ENCODE data around the gene PTPRG. TPM values are rescaled to one million over a fixed set of nuclear protein-coding genes. Genes with fewer than 3 reads are reported as not detected.

The PTPRG gene
- total RNA-seq, 2 donors from 2014 or later, result 76.5 to 108 TPM

DNA sequence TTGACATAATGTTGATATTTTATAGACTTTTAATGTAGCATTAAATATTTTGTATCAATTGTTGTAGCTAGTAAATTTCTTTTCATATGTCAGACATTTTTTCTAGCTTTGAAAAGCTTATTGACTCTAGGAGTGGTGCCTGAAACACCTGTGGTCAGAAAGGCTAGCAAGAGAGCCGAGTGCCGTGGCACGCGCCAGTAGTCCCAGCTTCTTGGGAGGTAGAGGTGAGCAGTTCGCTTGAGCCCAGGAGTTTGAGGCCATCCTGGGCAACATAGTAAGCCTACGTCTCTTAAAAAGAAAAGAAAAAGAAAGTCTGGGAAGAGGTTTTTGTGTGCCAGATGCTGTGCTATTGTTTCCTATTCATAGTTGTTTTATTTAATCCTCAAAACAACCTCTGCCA lies 613.8 kb downstream of the PTPRG start:
- peaks cover 4% of the 10 kb centered on the region for H3K4me1 Mint-ChIP-seq
- no peak overlapping the region for H3K9ac ChIP-seq (ENCODE audit: extremely low read depth, low read length, poor library complexity, severe bottlenecking)
- H3K4me1 ChIP-seq (ENCODE audit: control insufficient read depth, insufficient read depth, low read length), result no peaks in the 10 kb centered on the region
- no peak overlapping the region for H3K27ac ChIP-seq (ENCODE audit: low read depth, low read length)
- TF ChIP-seq, protein P1, sequence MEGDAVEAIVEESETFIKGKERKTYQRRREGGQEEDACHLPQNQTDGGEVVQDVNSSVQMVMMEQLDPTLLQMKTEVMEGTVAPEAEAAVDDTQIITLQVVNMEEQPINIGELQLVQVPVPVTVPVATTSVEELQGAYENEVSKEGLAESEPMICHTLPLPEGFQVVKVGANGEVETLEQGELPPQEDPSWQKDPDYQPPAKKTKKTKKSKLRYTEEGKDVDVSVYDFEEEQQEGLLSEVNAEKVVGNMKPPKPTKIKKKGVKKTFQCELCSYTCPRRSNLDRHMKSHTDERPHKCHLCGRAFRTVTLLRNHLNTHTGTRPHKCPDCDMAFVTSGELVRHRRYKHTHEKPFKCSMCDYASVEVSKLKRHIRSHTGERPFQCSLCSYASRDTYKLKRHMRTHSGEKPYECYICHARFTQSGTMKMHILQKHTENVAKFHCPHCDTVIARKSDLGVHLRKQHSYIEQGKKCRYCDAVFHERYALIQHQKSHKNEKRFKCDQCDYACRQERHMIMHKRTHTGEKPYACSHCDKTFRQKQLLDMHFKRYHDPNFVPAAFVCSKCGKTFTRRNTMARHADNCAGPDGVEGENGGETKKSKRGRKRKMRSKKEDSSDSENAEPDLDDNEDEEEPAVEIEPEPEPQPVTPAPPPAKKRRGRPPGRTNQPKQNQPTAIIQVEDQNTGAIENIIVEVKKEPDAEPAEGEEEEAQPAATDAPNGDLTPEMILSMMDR (conservative IDR thresholded peaks at IDR 0.05), result no peak
- H3K9me3 ChIP-seq (ENCODE audit: control insufficient read depth, low read length), result peaks cover 11% of the 10 kb centered on the region
- H3K27me3 ChIP-seq (ENCODE audit: control insufficient read depth, insufficient read depth, low read length, poor library complexity, severe bottlenecking), result no peaks in the 10 kb centered on the region
- no peaks in the 10 kb centered on the region for H3K27me3 Mint-ChIP-seq (ENCODE audit: insufficient read depth)
- H3K9me3 Mint-ChIP-seq, result peaks cover 3% of the 10 kb centered on the region
- H3K4me3 Mint-ChIP-seq, result no peak overlapping the region
- H3K27ac Mint-ChIP-seq, result no peak overlapping the region
- H3K36me3 Mint-ChIP-seq (ENCODE audit: low read depth), result peaks cover 23% of the 10 kb centered on the region
- 80 to 96% methylated on average over 1 to 6 of the region's 6 CpGs for WGBS, 2 experiments (ENCODE audit: insufficient coverage in 1 of 2, insufficient read length in 1 of 2)
- peaks cover 8% of the 10 kb centered on the region for H3K36me3 ChIP-seq (ENCODE audit: control insufficient read depth, insufficient read depth, low read length)
- no peak overlapping the region for H3K4me3 ChIP-seq (ENCODE audit: low read length)
- no peak for DNase-seq

DNA sequence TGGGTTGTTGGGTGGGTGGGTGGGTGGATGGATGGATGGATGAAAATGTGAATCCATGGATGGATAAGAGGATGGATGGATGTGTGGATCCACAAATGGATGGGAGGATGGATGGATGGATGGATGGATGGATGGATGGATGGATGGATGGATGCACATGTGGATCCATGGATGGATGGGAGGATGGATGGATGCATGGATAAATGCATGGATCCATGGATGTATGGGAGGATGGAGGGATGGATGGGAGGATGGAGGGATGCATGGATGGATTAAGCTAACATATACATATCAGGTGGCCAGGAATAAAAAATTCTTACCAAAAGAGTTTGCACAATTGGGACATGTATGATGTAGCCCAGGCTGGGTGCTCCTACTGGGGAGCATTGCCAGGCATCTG lies 616.7 kb downstream of the PTPRG start:
- no peak overlapping the region for H3K4me3 ChIP-seq (ENCODE audit: low read length)
- no peaks in the 10 kb centered on the region for H3K4me1 Mint-ChIP-seq
- H3K4me1 ChIP-seq (ENCODE audit: control insufficient read depth, insufficient read depth, low read length), result no peaks in the 10 kb centered on the region
- no peak overlapping the region for H3K27ac Mint-ChIP-seq
- H3K9me3 ChIP-seq (ENCODE audit: control insufficient read depth, low read length), result no peaks in the 10 kb centered on the region
- H3K4me3 Mint-ChIP-seq, result no peak overlapping the region
- DNase-seq, result no peak
- peaks cover 5% of the 10 kb centered on the region for H3K36me3 Mint-ChIP-seq (ENCODE audit: low read depth)
- H3K27me3 Mint-ChIP-seq (ENCODE audit: insufficient read depth), result no peaks in the 10 kb centered on the region
- H3K9me3 Mint-ChIP-seq, result no peaks in the 10 kb centered on the region
- no peak overlapping the region for H3K9ac ChIP-seq (ENCODE audit: extremely low read depth, low read length, poor library complexity, severe bottlenecking)
- H3K27me3 ChIP-seq (ENCODE audit: control insufficient read depth, insufficient read depth, low read length, poor library complexity, severe bottlenecking), result no peaks in the 10 kb centered on the region
- H3K27ac ChIP-seq (ENCODE audit: low read depth, low read length), result no peak overlapping the region
- H3K36me3 ChIP-seq (ENCODE audit: control insufficient read depth, insufficient read depth, low read length), result peaks cover 4% of the 10 kb centered on the region
- TF ChIP-seq, protein P1 (conservative IDR thresholded peaks at IDR 0.05), result no peak

DNA sequence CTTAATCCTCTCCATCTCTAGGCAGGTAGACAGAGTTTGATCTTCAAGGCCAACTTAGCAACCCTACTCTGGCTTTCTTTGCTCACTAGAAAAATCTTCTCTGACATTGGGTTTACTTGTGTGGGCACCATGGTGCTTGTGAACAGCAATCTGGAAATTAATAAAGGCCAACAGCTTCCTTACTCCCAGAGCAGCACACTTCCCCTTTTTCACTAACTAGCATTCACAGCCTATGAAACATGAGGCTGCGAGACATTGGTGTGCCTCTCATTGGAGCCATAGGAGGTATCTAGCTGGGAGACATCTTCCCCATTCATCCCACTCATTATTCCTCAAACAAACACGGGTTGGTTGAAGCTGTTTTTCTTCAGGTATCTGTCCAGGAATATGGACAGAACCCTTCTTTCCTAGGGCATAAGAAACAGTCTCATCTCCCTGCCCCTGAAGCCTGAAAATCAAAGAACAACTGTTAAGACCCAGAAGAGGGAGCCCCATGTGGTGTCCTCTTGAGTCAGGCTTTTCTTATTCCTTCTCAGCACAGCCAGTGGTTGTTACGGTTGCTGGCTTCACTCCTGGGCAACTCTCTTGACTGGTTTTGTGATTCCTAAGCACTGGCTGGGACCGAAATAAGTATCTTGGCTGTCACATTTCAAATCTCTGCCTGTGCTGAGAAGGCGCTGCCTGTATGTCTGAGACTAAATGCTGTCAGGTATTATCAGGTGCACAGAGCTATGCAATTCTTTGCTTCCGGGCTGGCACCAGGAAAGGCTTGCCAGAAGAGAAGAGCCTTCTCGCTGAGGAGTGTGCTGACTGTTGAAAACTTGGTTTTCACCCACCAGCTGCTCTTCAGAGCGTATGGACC lies 617.6 kb downstream of the PTPRG start:
- Histone ChIP-seq H3K27ac (ENCODE audit: low read depth, low read length) (no peak overlapping the region), H3K4me3 (ENCODE audit: low read length) (no peak overlapping the region), H3K4me1 (ENCODE audit: control insufficient read depth, insufficient read depth, low read length) (peaks cover under 1% of the 10 kb centered on the region), H3K9ac (ENCODE audit: extremely low read depth, low read length, poor library complexity, severe bottlenecking) (no peak overlapping the region), H3K27me3 (ENCODE audit: control insufficient read depth, insufficient read depth, low read length, poor library complexity, severe bottlenecking) (no peaks in the 10 kb centered on the region), H3K36me3 (ENCODE audit: control insufficient read depth, insufficient read depth, low read length) (peaks cover 4% of the 10 kb centered on the region), H3K9me3 (ENCODE audit: control insufficient read depth, low read length) (no peaks in the 10 kb centered on the region)
- Mint-ChIP-seq H3K36me3 (ENCODE audit: low read depth) (peaks cover 2% of the 10 kb centered on the region), H3K9me3 (no peaks in the 10 kb centered on the region), H3K27me3 (ENCODE audit: insufficient read depth) (no peaks in the 10 kb centered on the region), H3K4me3 (no peak overlapping the region), H3K27ac (no peak overlapping the region), H3K4me1 (peaks cover 5% of the 10 kb centered on the region)
- TF ChIP-seq, protein P1 (conservative IDR thresholded peaks at IDR 0.05), result no peak
- 91 to 92% methylated on average over 6 to 8 of the region's 8 CpGs for WGBS, 2 experiments (ENCODE audit: insufficient coverage in 1 of 2, insufficient read length in 1 of 2)
- no peak for DNase-seq
